WTC11 (cell line): Measurements from ENCODE around the gene ADAMTS8. TPM values are rescaled to one million over a fixed set of nuclear protein-coding genes. Genes with fewer than 3 reads are reported as not detected.

Experiments used
- ATF1 ChIP-seq: sonication (generic); formaldehyde crosslinking; IDR thresholded peaks from 2 replicates; pipeline ENCODE4 v1.8.1; 2023; ENCODE audit warnings: mild to moderate bottlenecking, moderate library complexity, missing genetic modification reagents
- CBFB ChIP-seq: sonication (generic); formaldehyde crosslinking; IDR thresholded peaks from 2 replicates; pipeline ENCODE4 v1.8.1; 2022; ENCODE audit warnings: mild to moderate bottlenecking, low read depth, missing genetic modification reagents
- CREM ChIP-seq: sonication (generic); formaldehyde crosslinking; IDR thresholded peaks from 2 replicates; pipeline ENCODE4 v1.8.1; 2022; ENCODE audit warnings: mild to moderate bottlenecking, missing genetic modification reagents, moderate library complexity
- EMX1 ChIP-seq: fragments of 250-450 bp; sonication (Bioruptor Pico); IDR thresholded peaks from 2 replicates; pipeline ENCODE4 v1.8.0; 2021; ENCODE audit warnings: mild to moderate bottlenecking
- GRHL2 ChIP-seq: fragments of 250-450 bp; sonication (Bioruptor Pico); IDR thresholded peaks from 2 replicates; pipeline ENCODE4 v1.8.0; 2022; ENCODE audit warnings: mild to moderate bottlenecking, moderate library complexity; ENCODE audit not compliant: insufficient replicate concordance, severe bottlenecking
- IRF2 ChIP-seq: sonication (generic); formaldehyde crosslinking; IDR thresholded peaks from 2 replicates; pipeline ENCODE4 v1.8.0; 2022; ENCODE audit warnings: low read depth, missing genetic modification reagents, borderline replicate concordance
- JUN ChIP-seq: sonication (generic); formaldehyde crosslinking; IDR thresholded peaks from 2 replicates; pipeline ENCODE4 v1.8.0; 2023; ENCODE audit warnings: mild to moderate bottlenecking, missing genetic modification reagents
- MXD4 ChIP-seq: fragments of 250-450 bp; sonication (Bioruptor Pico); IDR thresholded peaks from 2 replicates; pipeline ENCODE4 v1.8.0; 2021; ENCODE audit warnings: mild to moderate bottlenecking, moderate library complexity, borderline replicate concordance
- NFATC4 ChIP-seq: fragments of 250-450 bp; sonication (Bioruptor Pico); IDR thresholded peaks from 2 replicates; pipeline ENCODE4 v1.9.0; 2021; ENCODE audit warnings: mild to moderate bottlenecking
- NR1H2 ChIP-seq: sonication (generic); formaldehyde crosslinking; IDR thresholded peaks from 2 replicates; pipeline ENCODE4 v1.9.0; 2021; ENCODE audit warnings: mild to moderate bottlenecking, moderate library complexity, missing genetic modification reagents
- NR2C2 ChIP-seq: sonication (generic); formaldehyde crosslinking; IDR thresholded peaks from 2 replicates; pipeline ENCODE4 v1.8.0; 2022; ENCODE audit warnings: mild to moderate bottlenecking, missing genetic modification reagents
- OVOL2 ChIP-seq: fragments of 250-450 bp; sonication (Bioruptor Pico); IDR thresholded peaks from 2 replicates; pipeline ENCODE4 v1.9.0; 2021; ENCODE audit warnings: mild to moderate bottlenecking, borderline replicate concordance
- PRRX2 ChIP-seq: fragments of 250-450 bp; sonication (Bioruptor Pico); IDR thresholded peaks from 2 replicates; pipeline ENCODE4 v1.8.0; 2021; ENCODE audit warnings: mild to moderate bottlenecking
- RELA ChIP-seq: sonication (generic); formaldehyde crosslinking; IDR thresholded peaks from 2 replicates; pipeline ENCODE4 v1.8.1; 2022; ENCODE audit warnings: missing genetic modification reagents, mild to moderate bottlenecking, borderline replicate concordance
- RORB ChIP-seq: fragments of 250-450 bp; sonication (Bioruptor Pico); IDR thresholded peaks from 2 replicates; pipeline ENCODE4 v1.9.0; 2021; ENCODE audit warnings: mild to moderate bottlenecking
- ZNF219 ChIP-seq: sonication (generic); formaldehyde crosslinking; IDR thresholded peaks from 2 replicates; pipeline ENCODE4 v1.8.0; 2023; ENCODE audit warnings: missing genetic modification reagents, mild to moderate bottlenecking, borderline replicate concordance
- ZNF232 ChIP-seq: sonication (generic); formaldehyde crosslinking; IDR thresholded peaks from 2 replicates; pipeline ENCODE4 v1.8.0; 2022; ENCODE audit warnings: mild to moderate bottlenecking, missing genetic modification reagents
- total RNA-seq: library from RNA; stranded (reverse); gene quantifications from 3 replicates; pipeline ENCODE4 v1.2.3, GENCODE V29; 2021
- TF ChIP-seq, protein P1 (sequence below): sonication (generic); formaldehyde crosslinking; IDR thresholded peaks from 2 replicates; pipeline ENCODE4 v1.8.1; 2022; ENCODE audit warnings: low read depth, mild to moderate bottlenecking, moderate library complexity, missing genetic modification reagents, borderline replicate concordance
- TF ChIP-seq, protein P2 (sequence below): sonication (generic); formaldehyde crosslinking; IDR thresholded peaks from 2 replicates; pipeline ENCODE4 v1.8.0; 2022; ENCODE audit warnings: mild to moderate bottlenecking, missing genetic modification reagents
- TF ChIP-seq, protein P3 (sequence below): sonication (generic); formaldehyde crosslinking; IDR thresholded peaks from 2 replicates; pipeline ENCODE4 v1.8.0; 2022; ENCODE audit warnings: mild to moderate bottlenecking, missing genetic modification reagents
- TF ChIP-seq, protein P4 (sequence below): fragments of 250-450 bp; sonication (Bioruptor Pico); IDR thresholded peaks from 2 replicates; pipeline ENCODE4 v2.1.2; 2022; ENCODE audit warnings: mild to moderate bottlenecking, moderate library complexity
- TF ChIP-seq, protein P5 (sequence below): fragments of 250-450 bp; sonication (Bioruptor Pico); IDR thresholded peaks from 2 replicates; pipeline ENCODE4 v1.9.0; 2021; ENCODE audit warnings: mild to moderate bottlenecking
- TF ChIP-seq, protein P6 (sequence below): sonication (generic); formaldehyde crosslinking; IDR thresholded peaks from 2 replicates; pipeline ENCODE4 v1.8.1; 2023; ENCODE audit warnings: mild to moderate bottlenecking, missing genetic modification reagents, moderate library complexity
- TF ChIP-seq, protein P7 (sequence below): sonication (generic); formaldehyde crosslinking; conservative IDR thresholded peaks from 2 replicates; pipeline ENCODE4 v1.8.1; 2022; ENCODE audit warnings: mild to moderate bottlenecking, missing genetic modification reagents
- TF ChIP-seq, protein P8 (sequence below): sonication (generic); formaldehyde crosslinking; IDR thresholded peaks from 2 replicates; pipeline ENCODE4 v1.8.0; 2022; ENCODE audit warnings: mild to moderate bottlenecking, missing genetic modification reagents
- TF ChIP-seq, protein P9 (sequence below): sonication (generic); formaldehyde crosslinking; IDR thresholded peaks from 2 replicates; pipeline ENCODE4 v1.8.1; 2023; ENCODE audit warnings: mild to moderate bottlenecking, missing genetic modification reagents, borderline replicate concordance

ADAMTS8 gene
- total RNA-seq, 1 experiment from 2014 or later, result 9.9 TPM

DNA sequence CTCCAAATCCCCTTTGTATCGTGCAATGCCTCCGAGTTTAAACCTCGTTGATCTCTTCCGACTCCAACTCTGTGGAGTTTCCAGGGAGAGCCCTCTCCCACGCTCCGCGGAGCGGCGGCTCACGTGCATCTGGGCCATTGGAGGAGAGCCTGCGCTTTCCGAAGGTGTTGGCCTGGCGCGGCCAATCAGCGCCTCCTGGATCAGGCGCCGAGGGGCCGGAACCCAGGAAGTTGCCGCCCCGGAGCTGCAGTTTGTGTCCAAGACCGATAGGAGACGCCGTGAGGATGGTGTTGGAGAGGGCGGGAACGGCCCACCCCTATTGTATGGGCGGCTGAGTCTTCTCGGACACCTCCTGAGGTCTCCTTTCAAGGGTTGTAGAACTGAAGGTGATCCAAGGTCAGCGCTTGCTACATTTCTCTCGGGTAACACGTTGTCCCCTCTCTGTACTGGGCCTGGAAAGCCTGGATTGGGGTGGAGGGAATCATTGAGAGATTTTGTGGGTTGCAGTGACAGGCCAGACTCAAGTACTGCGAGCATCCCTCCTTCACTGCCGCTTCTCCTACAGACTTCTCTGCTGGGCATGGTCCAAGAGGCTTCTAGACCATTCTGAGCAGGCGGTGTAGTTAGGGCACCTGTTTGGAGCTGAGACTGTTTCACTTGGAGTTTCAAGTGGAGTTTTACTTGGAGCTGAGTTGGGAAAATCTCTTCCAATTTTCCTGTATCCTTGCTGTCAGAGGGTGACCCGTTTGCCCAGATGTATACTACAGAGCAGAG is 21.8 kb upstream of the ADAMTS8 start (continued):
- TF ChIP-seq, protein P1, sequence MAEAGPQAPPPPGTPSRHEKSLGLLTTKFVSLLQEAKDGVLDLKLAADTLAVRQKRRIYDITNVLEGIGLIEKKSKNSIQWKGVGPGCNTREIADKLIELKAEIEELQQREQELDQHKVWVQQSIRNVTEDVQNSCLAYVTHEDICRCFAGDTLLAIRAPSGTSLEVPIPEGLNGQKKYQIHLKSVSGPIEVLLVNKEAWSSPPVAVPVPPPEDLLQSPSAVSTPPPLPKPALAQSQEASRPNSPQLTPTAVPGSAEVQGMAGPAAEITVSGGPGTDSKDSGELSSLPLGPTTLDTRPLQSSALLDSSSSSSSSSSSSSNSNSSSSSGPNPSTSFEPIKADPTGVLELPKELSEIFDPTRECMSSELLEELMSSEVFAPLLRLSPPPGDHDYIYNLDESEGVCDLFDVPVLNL (CRISPR knock-in tag), result no peak
- no peak for TF ChIP-seq PRRX2 (CRISPR knock-in tag)
- TF ChIP-seq NFATC4 (CRISPR knock-in tag), result no peak
- peak; percentile 83 for TF ChIP-seq CREM (CRISPR knock-in tag)
- no peak for TF ChIP-seq GRHL2 (CRISPR knock-in tag)
- peak; percentile 79 for TF ChIP-seq NR2C2 (CRISPR knock-in tag)
- TF ChIP-seq JUN (CRISPR knock-in tag), result peak; percentile 95
- peak; percentile 95 for TF ChIP-seq ZNF232
- TF ChIP-seq OVOL2 (CRISPR knock-in tag), result no peak
- TF ChIP-seq, protein P2, sequence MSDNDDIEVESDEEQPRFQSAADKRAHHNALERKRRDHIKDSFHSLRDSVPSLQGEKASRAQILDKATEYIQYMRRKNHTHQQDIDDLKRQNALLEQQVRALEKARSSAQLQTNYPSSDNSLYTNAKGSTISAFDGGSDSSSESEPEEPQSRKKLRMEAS (CRISPR knock-in tag), result peak; percentile 99
- TF ChIP-seq, protein P3, sequence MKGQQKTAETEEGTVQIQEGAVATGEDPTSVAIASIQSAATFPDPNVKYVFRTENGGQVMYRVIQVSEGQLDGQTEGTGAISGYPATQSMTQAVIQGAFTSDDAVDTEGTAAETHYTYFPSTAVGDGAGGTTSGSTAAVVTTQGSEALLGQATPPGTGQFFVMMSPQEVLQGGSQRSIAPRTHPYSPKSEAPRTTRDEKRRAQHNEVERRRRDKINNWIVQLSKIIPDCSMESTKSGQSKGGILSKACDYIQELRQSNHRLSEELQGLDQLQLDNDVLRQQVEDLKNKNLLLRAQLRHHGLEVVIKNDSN, result peak; percentile 84
- TF ChIP-seq ZNF219 (CRISPR knock-in tag), result peak; percentile 91; the same call in 1 of the 2 replicates
- TF ChIP-seq ATF1 (CRISPR knock-in tag), result peak; percentile 85; the same call in 1 of the 2 replicates
- TF ChIP-seq IRF2 (CRISPR knock-in tag), result no peak
- TF ChIP-seq RORB (CRISPR knock-in tag), result no peak
- TF ChIP-seq, protein P4, sequence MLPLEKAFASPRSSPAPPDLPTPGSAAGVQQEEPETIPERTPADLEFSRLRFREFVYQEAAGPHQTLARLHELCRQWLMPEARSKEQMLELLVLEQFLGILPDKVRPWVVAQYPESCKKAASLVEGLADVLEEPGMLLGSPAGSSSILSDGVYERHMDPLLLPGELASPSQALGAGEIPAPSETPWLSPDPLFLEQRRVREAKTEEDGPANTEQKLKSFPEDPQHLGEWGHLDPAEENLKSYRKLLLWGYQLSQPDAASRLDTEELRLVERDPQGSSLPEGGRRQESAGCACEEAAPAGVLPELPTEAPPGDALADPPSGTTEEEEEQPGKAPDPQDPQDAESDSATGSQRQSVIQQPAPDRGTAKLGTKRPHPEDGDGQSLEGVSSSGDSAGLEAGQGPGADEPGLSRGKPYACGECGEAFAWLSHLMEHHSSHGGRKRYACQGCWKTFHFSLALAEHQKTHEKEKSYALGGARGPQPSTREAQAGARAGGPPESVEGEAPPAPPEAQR, result no peak
- TF ChIP-seq MXD4 (CRISPR knock-in tag), result no peak
- TF ChIP-seq, protein P5, sequence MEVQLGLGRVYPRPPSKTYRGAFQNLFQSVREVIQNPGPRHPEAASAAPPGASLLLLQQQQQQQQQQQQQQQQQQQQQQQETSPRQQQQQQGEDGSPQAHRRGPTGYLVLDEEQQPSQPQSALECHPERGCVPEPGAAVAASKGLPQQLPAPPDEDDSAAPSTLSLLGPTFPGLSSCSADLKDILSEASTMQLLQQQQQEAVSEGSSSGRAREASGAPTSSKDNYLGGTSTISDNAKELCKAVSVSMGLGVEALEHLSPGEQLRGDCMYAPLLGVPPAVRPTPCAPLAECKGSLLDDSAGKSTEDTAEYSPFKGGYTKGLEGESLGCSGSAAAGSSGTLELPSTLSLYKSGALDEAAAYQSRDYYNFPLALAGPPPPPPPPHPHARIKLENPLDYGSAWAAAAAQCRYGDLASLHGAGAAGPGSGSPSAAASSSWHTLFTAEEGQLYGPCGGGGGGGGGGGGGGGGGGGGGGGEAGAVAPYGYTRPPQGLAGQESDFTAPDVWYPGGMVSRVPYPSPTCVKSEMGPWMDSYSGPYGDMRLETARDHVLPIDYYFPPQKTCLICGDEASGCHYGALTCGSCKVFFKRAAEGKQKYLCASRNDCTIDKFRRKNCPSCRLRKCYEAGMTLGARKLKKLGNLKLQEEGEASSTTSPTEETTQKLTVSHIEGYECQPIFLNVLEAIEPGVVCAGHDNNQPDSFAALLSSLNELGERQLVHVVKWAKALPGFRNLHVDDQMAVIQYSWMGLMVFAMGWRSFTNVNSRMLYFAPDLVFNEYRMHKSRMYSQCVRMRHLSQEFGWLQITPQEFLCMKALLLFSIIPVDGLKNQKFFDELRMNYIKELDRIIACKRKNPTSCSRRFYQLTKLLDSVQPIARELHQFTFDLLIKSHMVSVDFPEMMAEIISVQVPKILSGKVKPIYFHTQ (CRISPR knock-in tag), result no peak
- TF ChIP-seq, protein P6, sequence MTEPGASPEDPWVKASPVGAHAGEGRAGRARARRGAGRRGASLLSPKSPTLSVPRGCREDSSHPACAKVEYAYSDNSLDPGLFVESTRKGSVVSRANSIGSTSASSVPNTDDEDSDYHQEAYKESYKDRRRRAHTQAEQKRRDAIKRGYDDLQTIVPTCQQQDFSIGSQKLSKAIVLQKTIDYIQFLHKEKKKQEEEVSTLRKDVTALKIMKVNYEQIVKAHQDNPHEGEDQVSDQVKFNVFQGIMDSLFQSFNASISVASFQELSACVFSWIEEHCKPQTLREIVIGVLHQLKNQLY (CRISPR knock-in tag), result peak; percentile 95; the same call in 1 of the 2 replicates
- no peak for TF ChIP-seq EMX1 (CRISPR knock-in tag)
- TF ChIP-seq, protein P7, sequence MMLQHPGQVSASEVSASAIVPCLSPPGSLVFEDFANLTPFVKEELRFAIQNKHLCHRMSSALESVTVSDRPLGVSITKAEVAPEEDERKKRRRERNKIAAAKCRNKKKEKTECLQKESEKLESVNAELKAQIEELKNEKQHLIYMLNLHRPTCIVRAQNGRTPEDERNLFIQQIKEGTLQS (CRISPR knock-in tag), result no peak
- TF ChIP-seq, protein P8, sequence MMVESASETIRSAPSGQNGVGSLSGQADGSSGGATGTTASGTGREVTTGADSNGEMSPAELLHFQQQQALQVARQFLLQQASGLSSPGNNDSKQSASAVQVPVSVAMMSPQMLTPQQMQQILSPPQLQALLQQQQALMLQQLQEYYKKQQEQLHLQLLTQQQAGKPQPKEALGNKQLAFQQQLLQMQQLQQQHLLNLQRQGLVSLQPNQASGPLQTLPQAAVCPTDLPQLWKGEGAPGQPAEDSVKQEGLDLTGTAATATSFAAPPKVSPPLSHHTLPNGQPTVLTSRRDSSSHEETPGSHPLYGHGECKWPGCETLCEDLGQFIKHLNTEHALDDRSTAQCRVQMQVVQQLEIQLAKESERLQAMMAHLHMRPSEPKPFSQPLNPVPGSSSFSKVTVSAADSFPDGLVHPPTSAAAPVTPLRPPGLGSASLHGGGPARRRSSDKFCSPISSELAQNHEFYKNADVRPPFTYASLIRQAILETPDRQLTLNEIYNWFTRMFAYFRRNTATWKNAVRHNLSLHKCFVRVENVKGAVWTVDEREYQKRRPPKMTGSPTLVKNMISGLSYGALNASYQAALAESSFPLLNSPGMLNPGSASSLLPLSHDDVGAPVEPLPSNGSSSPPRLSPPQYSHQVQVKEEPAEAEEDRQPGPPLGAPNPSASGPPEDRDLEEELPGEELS (CRISPR knock-in tag), result peak; percentile 98
- no peak for TF ChIP-seq NR1H2 (CRISPR knock-in tag)
- TF ChIP-seq, protein P9, sequence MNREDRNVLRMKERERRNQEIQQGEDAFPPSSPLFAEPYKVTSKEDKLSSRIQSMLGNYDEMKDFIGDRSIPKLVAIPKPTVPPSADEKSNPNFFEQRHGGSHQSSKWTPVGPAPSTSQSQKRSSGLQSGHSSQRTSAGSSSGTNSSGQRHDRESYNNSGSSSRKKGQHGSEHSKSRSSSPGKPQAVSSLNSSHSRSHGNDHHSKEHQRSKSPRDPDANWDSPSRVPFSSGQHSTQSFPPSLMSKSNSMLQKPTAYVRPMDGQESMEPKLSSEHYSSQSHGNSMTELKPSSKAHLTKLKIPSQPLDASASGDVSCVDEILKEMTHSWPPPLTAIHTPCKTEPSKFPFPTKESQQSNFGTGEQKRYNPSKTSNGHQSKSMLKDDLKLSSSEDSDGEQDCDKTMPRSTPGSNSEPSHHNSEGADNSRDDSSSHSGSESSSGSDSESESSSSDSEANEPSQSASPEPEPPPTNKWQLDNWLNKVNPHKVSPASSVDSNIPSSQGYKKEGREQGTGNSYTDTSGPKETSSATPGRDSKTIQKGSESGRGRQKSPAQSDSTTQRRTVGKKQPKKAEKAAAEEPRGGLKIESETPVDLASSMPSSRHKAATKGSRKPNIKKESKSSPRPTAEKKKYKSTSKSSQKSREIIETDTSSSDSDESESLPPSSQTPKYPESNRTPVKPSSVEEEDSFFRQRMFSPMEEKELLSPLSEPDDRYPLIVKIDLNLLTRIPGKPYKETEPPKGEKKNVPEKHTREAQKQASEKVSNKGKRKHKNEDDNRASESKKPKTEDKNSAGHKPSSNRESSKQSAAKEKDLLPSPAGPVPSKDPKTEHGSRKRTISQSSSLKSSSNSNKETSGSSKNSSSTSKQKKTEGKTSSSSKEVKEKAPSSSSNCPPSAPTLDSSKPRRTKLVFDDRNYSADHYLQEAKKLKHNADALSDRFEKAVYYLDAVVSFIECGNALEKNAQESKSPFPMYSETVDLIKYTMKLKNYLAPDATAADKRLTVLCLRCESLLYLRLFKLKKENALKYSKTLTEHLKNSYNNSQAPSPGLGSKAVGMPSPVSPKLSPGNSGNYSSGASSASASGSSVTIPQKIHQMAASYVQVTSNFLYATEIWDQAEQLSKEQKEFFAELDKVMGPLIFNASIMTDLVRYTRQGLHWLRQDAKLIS (CRISPR knock-in tag), result peak; percentile 98
- peak; percentile 94 for TF ChIP-seq RELA (CRISPR knock-in tag)
- TF ChIP-seq CBFB, result peak; percentile 86; the same call in 1 of the 2 replicates
